Left renal pelvis (tissue), 4 donors: ENCODE measurements around the gene YARS2. TPM values are rescaled to one million over a fixed set of nuclear protein-coding genes. Genes with fewer than 3 reads are reported as not detected.

ENCODE experiments used
- polyA plus RNA-seq, 4 donors: library from polyadenylated mRNA; unstranded; fragments of 120-200 nt; gene quantifications; one replicate each; pipeline ENCODE4 v1.2.1, GENCODE V29; 2013; ENCODE audit not compliant: insufficient read length in 4 of 4

The YARS2 gene
- polyA plus RNA-seq, 4 donors, result 28.6 to 38.9 (median 33.5) TPM

Other genes with a start within 250 kb of the YARS2 start
- 100 to 1,000 TPM in 2 of 4 donors, 10 to 100 TPM in 2; 89.5 to 136 (median 101) TPM for gene DNM1L, start 76.6 kb downstream of the YARS2 start, polyA plus RNA-seq
- 10 to 100 TPM; 21.5 to 52.8 (median 23.2) TPM for gene PKP2, start 140.9 kb upstream of the YARS2 start, polyA plus RNA-seq